ENCODE results near the gene STK10. TPM values are rescaled to one million over a fixed set of nuclear protein-coding genes. Genes with fewer than 3 reads are reported as not detected.
A peak's percentile ranks its signal among the peaks of the same experiment; 100 is the strongest.

Gene STK10
- total and polyA plus RNA-seq, 9 of the 15 experiments (the other 6 are each of a cell fraction or from before 2014, with no cell fraction given), result 0.30 to 6.7 (median 2.4) TPM

GRCh38 chr5:172150514-172151425 is 37.3 kb downstream of the STK10 start (continued):
- TF ChIP-seq CHD7 (IDR thresholded peaks at IDR 0.05; ENCODE audit: low read depth, low read length) (no peak), MAX (CRISPR knock-in tag; IDR thresholded peaks at IDR 0.05) (peak; percentile 58; the same call in 1 of the 2 replicates), TEAD4 (IDR thresholded peaks at IDR 0.05; ENCODE audit: low read length) (peak; percentile 61; the same call in 1 of the 2 replicates), TEAD4 (CRISPR knock-in tag; IDR thresholded peaks at IDR 0.05; ENCODE audit: borderline replicate concordance) (no peak), ELF1 (tag; IDR thresholded peaks at IDR 0.05) (peak; percentile 90), SP1 (CRISPR knock-in tag; IDR thresholded peaks at IDR 0.05) (peak; percentile 45; the same call in 1 of the 2 replicates), RNF2 (IDR thresholded peaks at IDR 0.05) (peak; percentile 55; the same call in 1 of the 2 replicates), ZNF23 (CRISPR knock-in tag; IDR thresholded peaks at IDR 0.05) (no peak), JUND (IDR thresholded peaks at IDR 0.05; ENCODE audit: borderline replicate concordance, low read depth, low read length) (peak; percentile 39; the same call in 1 of the 2 replicates), JUND (tag; IDR thresholded peaks at IDR 0.05; ENCODE audit: borderline replicate concordance, low read depth, low read length) (no peak; the same call in 2 of the 3 replicates), OTX1 (CRISPR knock-in tag; IDR thresholded peaks at IDR 0.05) (no peak), ZFX (CRISPR knock-in tag; IDR thresholded peaks at IDR 0.05) (0 out of 2 replicates have a peak, but pooled peaks have one; percentile 36), GTF2A2 (tag; IDR thresholded peaks at IDR 0.05) (no peak), ZBTB9 (CRISPR knock-in tag; IDR thresholded peaks at IDR 0.05) (peak; percentile 99), TCFL5 (CRISPR knock-in tag; conservative IDR thresholded peaks at IDR 0.05) (no peak)
